Liver (tissue), 9 donors: ENCODE results near the gene PALLD. TPM values are rescaled to one million over a fixed set of nuclear protein-coding genes. Genes with fewer than 3 reads are reported as not detected.

Experiments
- DNase-seq: peaks from one replicate; pipeline ENCODE4 v3.0.0-alpha.2; 2017; ENCODE audit warnings: low spot score
- H3K27ac ChIP-seq, 2 donors: one replicate each; pipeline ENCODE4 v1.7.0; 2013; ENCODE audit warnings: inconsistent platforms in 2 of 2, low read length in 2 of 2, control low read depth in 1 of 2, low read depth in 1 of 2, mild to moderate bottlenecking in 1 of 2
- H3K27me3 ChIP-seq, 4 donors: one replicate each; pipeline versions ENCODE4 v1.6.1 to v1.7.0; 2013; ENCODE audit warnings: low read length in 3 of 4, inconsistent platforms in 1 of 4, mild to moderate bottlenecking in 1 of 4, moderate library complexity in 1 of 4; ENCODE audit not compliant: control insufficient read depth in 4 of 4, insufficient read depth in 4 of 4
- H3K36me3 ChIP-seq, 4 donors: one replicate each; pipeline versions ENCODE4 v1.6.1 to v1.7.0; 2013; ENCODE audit warnings: low read length in 3 of 4, mild to moderate bottlenecking in 3 of 4, low read depth in 1 of 4, moderate library complexity in 1 of 4; ENCODE audit not compliant: control insufficient read depth in 4 of 4, insufficient read depth in 3 of 4
- H3K4me1 ChIP-seq, 4 donors: one replicate each; pipeline versions ENCODE4 v1.6.1 to v1.7.0; 2013; ENCODE audit warnings: low read length in 3 of 4, mild to moderate bottlenecking in 3 of 4, moderate library complexity in 1 of 4; ENCODE audit not compliant: control insufficient read depth in 4 of 4, insufficient read depth in 4 of 4
- H3K4me3 ChIP-seq, 3 donors: one replicate each; pipeline versions ENCODE4 v1.6.1 to v1.7.0; 2013; ENCODE audit warnings: low read length in 3 of 3, control low read depth in 1 of 3, low read depth in 1 of 3, mild to moderate bottlenecking in 1 of 3
- H3K9ac ChIP-seq, 2 donors: one replicate each; pipeline ENCODE4 v1.7.0; 2013; ENCODE audit warnings: low read length in 2 of 2, mild to moderate bottlenecking in 2 of 2, moderate library complexity in 2 of 2, control low read depth in 1 of 2, low read depth in 1 of 2
- H3K9me3 ChIP-seq, 4 donors: one replicate each; pipeline versions ENCODE4 v1.6.1 to v1.7.0; 2013; ENCODE audit warnings: low read length in 3 of 4; ENCODE audit not compliant: control insufficient read depth in 4 of 4
- EGR1 ChIP-seq, 2 donors: IDR thresholded peaks; 2 replicates each; pipeline ENCODE4 v1.6.1; 2016 to 2018; ENCODE audit warnings: antibody characterized with exemption in 2 of 2, low read depth in 2 of 2
- FOXA1 ChIP-seq: IDR thresholded peaks from 2 replicates; pipeline ENCODE4 v1.6.1; 2016; ENCODE audit warnings: antibody characterized with exemption
- FOXA2 ChIP-seq: IDR thresholded peaks from 2 replicates; pipeline ENCODE4 v1.6.1; 2016; ENCODE audit warnings: antibody characterized with exemption
- GABPA ChIP-seq, 2 donors: IDR thresholded peaks in 1 of 2; conservative IDR thresholded peaks in 1 of 2; 2 replicates each; pipeline ENCODE4 v1.6.1; 2016; ENCODE audit warnings: antibody characterized with exemption in 2 of 2, mild to moderate bottlenecking in 1 of 2, moderate library complexity in 1 of 2
- HNF4A ChIP-seq, 2 donors: conservative IDR thresholded peaks; 2 replicates each; pipeline ENCODE4 v1.6.1; 2016; ENCODE audit warnings: antibody characterized with exemption in 2 of 2, mild to moderate bottlenecking in 2 of 2
- HNF4G ChIP-seq: IDR thresholded peaks from 2 replicates; pipeline ENCODE4 v1.6.1; 2016; ENCODE audit warnings: antibody characterized with exemption
- JUND ChIP-seq, 2 donors: IDR thresholded peaks; 2 replicates each; pipeline ENCODE4 v1.6.1; 2016; ENCODE audit warnings: antibody characterized with exemption in 2 of 2
- NR2F2 ChIP-seq: IDR thresholded peaks from 2 replicates; pipeline ENCODE4 v1.6.1; 2016; ENCODE audit warnings: antibody characterized with exemption
- RAD21 ChIP-seq, 2 donors: IDR thresholded peaks; 2 replicates each; pipeline ENCODE4 v1.6.1; 2016; ENCODE audit warnings: antibody characterized with exemption in 2 of 2, mild to moderate bottlenecking in 2 of 2
- RXRA ChIP-seq, 2 donors: IDR thresholded peaks; 2 replicates each; pipeline ENCODE4 v1.6.1; 2017 to 2018; ENCODE audit warnings: antibody characterized with exemption in 2 of 2, mild to moderate bottlenecking in 1 of 2
- SP1 ChIP-seq: IDR thresholded peaks from 2 replicates; pipeline ENCODE4 v1.6.1; 2018; ENCODE audit warnings: antibody characterized with exemption, mild to moderate bottlenecking
- TAF1 ChIP-seq: conservative IDR thresholded peaks from 2 replicates; pipeline ENCODE4 v1.6.1; 2016; ENCODE audit warnings: antibody characterized with exemption, mild to moderate bottlenecking
- YY1 ChIP-seq: IDR thresholded peaks from 2 replicates; pipeline ENCODE4 v1.6.1; 2016; ENCODE audit warnings: antibody characterized with exemption, mild to moderate bottlenecking
- WGBS: extraction: QIAGEN DNeasy Blood & Tissue Kit; methylation state at CpG from one replicate; pipeline ENCODE4 v1.1.7; 2013; 5-methylcytosine and 5-hydroxymethylcytosine counted together
- polyA plus RNA-seq, 2 donors: library from polyadenylated mRNA; stranded (reverse) in 1 of 2; unstranded in 1 of 2; fragments of 200-250 nt in 1 of 2; fragments of >200 nt in 1 of 2; fragmentation: Nextera tagmentation in 1 of 2; extraction: Ambion mirVana in 1 of 2; gene quantifications; one replicate each; pipeline versions ENCODE4 v1.2.1 to v1.2.3, GENCODE V29; 2013 to 2015
- total RNA-seq, 2 donors: library from RNA; depleted of rRNA; stranded (reverse); fragments of >200 nt; gene quantifications; one replicate each; pipeline ENCODE4 v1.2.3, GENCODE V29; 2014
- TF ChIP-seq, protein P1 (sequence below): IDR thresholded peaks from 2 replicates; pipeline ENCODE4 v1.6.1; 2016; ENCODE audit warnings: antibody characterized with exemption, mild to moderate bottlenecking
- TF ChIP-seq, protein P2 (sequence below): fragments of 150-350 bp; IDR thresholded peaks from 2 replicates; pipeline ENCODE4 v1.5.1; 2017; ENCODE audit warnings: improper control_type of control experiment, low read depth, low read length; ENCODE audit not compliant: missing input control
- TF ChIP-seq, protein P3 (sequence below): IDR thresholded peaks from 2 replicates; pipeline ENCODE4 v1.6.1; 2016; ENCODE audit warnings: antibody characterized with exemption
- TF ChIP-seq, protein P4 (sequence below): IDR thresholded peaks from 2 replicates; pipeline ENCODE4 v1.6.1; 2016; ENCODE audit warnings: antibody characterized with exemption
- TF ChIP-seq, protein P5 (sequence below): IDR thresholded peaks from 2 replicates; pipeline ENCODE4 v1.6.1; 2016; ENCODE audit warnings: antibody characterized with exemption
- donor health status: healthy.
- donor health status: healthy.
- donor health status: healthy.
- donor health status: healthy.
- donor health status: healthy.

PALLD gene
- total and polyA plus RNA-seq, 4 donors, result 9.0 to 26.3 (median 14.7) TPM

DNA sequence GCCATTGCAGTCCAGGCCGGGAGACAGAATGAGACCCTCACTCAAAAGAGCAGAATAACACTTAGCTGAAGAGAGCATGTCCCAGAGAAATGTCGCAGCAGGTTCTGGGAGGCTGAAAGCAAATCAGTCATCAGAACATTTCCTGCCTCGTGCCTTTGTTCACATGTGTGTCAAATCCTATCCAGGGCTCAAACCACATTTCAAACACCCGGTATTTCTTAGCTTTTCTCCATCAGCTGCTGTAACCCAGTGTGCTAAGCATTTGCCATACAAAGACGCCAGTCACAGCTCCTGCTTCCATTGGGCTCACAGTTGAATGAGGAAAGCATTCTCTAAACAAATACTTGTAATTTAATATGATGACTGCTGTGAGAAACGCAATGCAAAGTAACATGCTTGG lies 6.0 kb downstream of the PALLD start:
- no peaks in the 10 kb centered on the region for H3K9me3 ChIP-seq
- peaks cover 0 to 7% (median 4%) of the 10 kb centered on the region in 4 donors for H3K4me1 ChIP-seq
- no peak for DNase-seq
- H3K36me3 ChIP-seq, result no peaks in the 10 kb centered on the region
- no peak for TF ChIP-seq RXRA (IDR thresholded peaks at IDR 0.05)
- TF ChIP-seq, protein P1, sequence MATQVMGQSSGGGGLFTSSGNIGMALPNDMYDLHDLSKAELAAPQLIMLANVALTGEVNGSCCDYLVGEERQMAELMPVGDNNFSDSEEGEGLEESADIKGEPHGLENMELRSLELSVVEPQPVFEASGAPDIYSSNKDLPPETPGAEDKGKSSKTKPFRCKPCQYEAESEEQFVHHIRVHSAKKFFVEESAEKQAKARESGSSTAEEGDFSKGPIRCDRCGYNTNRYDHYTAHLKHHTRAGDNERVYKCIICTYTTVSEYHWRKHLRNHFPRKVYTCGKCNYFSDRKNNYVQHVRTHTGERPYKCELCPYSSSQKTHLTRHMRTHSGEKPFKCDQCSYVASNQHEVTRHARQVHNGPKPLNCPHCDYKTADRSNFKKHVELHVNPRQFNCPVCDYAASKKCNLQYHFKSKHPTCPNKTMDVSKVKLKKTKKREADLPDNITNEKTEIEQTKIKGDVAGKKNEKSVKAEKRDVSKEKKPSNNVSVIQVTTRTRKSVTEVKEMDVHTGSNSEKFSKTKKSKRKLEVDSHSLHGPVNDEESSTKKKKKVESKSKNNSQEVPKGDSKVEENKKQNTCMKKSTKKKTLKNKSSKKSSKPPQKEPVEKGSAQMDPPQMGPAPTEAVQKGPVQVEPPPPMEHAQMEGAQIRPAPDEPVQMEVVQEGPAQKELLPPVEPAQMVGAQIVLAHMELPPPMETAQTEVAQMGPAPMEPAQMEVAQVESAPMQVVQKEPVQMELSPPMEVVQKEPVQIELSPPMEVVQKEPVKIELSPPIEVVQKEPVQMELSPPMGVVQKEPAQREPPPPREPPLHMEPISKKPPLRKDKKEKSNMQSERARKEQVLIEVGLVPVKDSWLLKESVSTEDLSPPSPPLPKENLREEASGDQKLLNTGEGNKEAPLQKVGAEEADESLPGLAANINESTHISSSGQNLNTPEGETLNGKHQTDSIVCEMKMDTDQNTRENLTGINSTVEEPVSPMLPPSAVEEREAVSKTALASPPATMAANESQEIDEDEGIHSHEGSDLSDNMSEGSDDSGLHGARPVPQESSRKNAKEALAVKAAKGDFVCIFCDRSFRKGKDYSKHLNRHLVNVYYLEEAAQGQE, result no peak
- no peak for TF ChIP-seq FOXA1
- TF ChIP-seq, protein P2, sequence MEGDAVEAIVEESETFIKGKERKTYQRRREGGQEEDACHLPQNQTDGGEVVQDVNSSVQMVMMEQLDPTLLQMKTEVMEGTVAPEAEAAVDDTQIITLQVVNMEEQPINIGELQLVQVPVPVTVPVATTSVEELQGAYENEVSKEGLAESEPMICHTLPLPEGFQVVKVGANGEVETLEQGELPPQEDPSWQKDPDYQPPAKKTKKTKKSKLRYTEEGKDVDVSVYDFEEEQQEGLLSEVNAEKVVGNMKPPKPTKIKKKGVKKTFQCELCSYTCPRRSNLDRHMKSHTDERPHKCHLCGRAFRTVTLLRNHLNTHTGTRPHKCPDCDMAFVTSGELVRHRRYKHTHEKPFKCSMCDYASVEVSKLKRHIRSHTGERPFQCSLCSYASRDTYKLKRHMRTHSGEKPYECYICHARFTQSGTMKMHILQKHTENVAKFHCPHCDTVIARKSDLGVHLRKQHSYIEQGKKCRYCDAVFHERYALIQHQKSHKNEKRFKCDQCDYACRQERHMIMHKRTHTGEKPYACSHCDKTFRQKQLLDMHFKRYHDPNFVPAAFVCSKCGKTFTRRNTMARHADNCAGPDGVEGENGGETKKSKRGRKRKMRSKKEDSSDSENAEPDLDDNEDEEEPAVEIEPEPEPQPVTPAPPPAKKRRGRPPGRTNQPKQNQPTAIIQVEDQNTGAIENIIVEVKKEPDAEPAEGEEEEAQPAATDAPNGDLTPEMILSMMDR, result no peak
- TF ChIP-seq FOXA2, result no peak
- TF ChIP-seq HNF4A (conservative IDR thresholded peaks at IDR 0.05), result no peak
- no peak for TF ChIP-seq GABPA (IDR thresholded peaks at IDR 0.05 in 1 of 2, conservative IDR thresholded peaks at IDR 0.05 in 1 of 2)
- no peak for TF ChIP-seq SP1
- no peak for TF ChIP-seq YY1
- TF ChIP-seq HNF4G, result no peak
- TF ChIP-seq EGR1 (IDR thresholded peaks at IDR 0.05; ENCODE audit: low read depth in 2 of 2), result no peak
- no peak for TF ChIP-seq TAF1
- TF ChIP-seq, protein P3, sequence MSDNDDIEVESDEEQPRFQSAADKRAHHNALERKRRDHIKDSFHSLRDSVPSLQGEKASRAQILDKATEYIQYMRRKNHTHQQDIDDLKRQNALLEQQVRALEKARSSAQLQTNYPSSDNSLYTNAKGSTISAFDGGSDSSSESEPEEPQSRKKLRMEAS, result no peak
- no peak for TF ChIP-seq RAD21 (IDR thresholded peaks at IDR 0.05)
- no peak for TF ChIP-seq JUND (IDR thresholded peaks at IDR 0.05)
- no peak for TF ChIP-seq NR2F2
- TF ChIP-seq, protein P4, sequence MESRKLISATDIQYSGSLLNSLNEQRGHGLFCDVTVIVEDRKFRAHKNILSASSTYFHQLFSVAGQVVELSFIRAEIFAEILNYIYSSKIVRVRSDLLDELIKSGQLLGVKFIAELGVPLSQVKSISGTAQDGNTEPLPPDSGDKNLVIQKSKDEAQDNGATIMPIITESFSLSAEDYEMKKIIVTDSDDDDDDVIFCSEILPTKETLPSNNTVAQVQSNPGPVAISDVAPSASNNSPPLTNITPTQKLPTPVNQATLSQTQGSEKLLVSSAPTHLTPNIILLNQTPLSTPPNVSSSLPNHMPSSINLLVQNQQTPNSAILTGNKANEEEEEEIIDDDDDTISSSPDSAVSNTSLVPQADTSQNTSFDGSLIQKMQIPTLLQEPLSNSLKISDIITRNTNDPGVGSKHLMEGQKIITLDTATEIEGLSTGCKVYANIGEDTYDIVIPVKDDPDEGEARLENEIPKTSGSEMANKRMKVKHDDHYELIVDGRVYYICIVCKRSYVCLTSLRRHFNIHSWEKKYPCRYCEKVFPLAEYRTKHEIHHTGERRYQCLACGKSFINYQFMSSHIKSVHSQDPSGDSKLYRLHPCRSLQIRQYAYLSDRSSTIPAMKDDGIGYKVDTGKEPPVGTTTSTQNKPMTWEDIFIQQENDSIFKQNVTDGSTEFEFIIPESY, result no peak
- TF ChIP-seq, protein P5, sequence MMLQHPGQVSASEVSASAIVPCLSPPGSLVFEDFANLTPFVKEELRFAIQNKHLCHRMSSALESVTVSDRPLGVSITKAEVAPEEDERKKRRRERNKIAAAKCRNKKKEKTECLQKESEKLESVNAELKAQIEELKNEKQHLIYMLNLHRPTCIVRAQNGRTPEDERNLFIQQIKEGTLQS, result no peak
- H3K27ac ChIP-seq, result no peak overlapping the region
- WGBS, result 82% methylated on average over 6 of the region's 6 CpGs
- H3K4me3 ChIP-seq, result no peak overlapping the region
- H3K9ac ChIP-seq, result no peak overlapping the region
- no peaks in the 10 kb centered on the region for H3K27me3 ChIP-seq
